Measurements from ENCODE around the gene KBTBD3.
"Not testable (repeated sequence)": the region's sequence is repeated elsewhere in the genome, so short reads cannot be mapped to it uniquely, and the experiment has no call there.

KBTBD3 gene

DNA sequence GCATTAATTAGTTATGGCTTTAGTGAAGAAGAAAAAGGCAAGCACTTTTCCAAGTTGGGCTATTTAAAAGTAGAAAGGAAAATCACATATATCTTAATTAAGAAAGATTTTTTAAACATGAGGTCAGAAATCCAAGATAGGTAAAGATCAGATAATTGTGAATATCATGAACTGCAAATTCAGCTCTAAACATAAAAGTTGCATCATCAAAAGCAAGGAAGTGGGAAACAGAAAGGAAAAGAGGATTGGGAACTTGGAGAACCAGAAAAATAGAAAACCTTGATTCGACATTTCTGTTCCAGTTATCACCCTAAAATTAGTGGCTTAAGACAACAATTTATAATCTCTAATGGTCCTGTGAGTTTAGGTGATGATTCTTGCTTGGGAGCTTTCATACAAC, 17.5 kb downstream of the KBTBD3 start:
- DNase-seq, result no peak

DNA sequence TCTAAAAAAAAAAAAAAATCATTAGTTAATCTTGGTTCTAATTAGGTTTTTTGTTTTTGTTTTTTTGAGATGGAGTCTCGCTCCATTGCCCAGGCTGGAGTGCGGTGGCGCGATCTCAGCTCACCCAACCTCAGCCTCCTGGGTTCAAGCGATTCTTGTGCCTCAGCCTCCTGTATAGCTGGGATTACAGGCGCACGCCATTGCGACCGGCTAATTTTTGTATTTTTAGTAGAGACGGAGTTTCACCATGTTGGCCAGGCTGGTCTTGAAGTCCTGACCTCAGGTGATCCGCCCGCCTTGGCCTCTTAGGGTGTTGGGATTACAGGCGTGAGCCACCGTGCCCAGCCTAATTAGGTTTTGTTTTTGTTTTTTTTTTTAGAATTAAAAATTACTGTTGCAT, 18.8 kb downstream of the KBTBD3 start:
- DNase-seq, result not testable (repeated sequence)

DNA sequence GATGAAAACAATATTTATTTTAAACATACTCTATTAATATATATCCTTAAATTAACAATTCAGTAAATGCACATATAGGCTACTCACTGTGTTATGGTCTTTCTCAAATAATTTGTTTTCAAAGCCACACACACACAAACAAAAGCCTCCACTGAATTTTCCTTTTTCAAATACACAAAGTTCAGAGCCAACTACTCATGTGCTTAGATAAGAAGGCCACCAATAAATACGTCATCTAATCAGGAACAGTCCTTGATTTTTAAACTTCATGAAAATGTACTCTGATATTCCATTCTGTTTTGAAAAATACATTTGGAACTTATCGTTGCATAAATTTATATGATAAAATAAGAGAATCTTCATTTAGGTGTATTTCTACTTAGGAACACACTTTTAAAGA, 26.0 kb downstream of the KBTBD3 start:
- DNase-seq, result no peak

DNA sequence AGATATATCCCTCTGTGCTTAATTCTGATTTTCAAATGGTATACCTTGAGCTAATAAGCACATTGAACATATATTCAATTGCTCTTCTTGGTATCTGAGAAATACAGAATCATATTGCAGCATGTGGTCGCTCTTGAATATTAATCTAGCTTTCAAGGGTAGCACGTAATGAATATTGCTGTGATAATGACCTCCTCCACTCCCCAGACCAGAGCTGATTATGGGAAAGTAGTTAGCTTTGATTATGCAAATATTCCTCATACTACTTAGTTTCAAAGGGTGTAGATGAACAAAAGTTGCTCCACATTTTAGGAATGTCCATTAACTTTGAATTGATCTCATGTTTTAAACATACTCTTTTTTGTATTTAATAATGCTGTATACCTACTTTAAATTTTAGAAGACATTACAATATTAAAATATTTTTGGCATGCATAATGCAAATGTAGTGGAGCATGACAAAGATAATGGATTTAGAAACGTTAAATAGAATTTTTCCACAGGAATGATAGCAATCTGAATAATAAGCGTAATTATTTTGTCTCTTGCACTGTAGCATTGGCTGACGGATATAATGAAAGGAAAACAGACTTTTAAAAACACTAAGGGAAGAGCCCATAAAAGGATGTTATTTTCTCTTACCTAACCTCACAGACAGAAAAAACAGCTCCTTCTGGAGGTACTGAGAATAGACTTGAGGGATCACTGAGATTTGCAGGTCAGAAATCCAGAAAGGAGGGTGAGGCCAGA, 27.2 kb downstream of the KBTBD3 start:
- no peak for DNase-seq

DNA sequence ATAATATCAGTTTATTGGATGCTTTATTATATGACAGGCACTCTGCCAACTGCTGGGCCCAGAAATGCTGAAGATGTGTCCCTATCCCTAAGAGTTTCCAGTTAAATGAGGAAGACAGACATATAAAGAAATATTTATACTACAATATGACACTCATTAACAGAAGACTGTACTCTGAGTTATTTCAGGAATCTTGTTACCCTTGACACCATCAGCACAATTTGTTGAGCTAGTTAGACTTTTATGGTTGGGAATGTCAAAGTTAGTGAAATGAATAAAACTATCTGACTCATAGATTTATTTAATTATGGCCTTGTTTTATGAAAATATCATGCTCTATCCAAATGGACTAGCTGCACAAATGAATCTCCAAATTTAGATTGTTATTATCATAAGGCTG, 29.5 kb downstream of the KBTBD3 start:
- DNase-seq, result no peak

DNA sequence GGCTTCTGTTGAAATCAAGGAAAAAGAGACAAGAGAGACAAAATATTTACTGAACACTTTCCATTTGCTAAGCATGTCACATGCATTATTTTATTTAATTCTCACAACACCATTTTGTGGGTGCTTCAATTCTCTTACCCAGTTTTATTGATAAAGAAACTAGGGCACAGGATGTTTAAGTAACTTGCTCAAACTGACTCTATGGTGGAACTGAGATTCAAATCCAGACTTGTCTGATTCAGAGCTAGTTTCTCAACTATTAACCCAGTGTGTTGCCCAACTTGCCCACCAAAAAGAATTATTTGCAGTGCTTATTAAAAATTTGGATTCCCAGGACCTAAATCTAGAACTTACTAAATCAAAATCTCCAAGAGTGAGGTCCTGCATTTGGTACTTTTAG, 33.6 kb downstream of the KBTBD3 start:
- no peak for DNase-seq

DNA sequence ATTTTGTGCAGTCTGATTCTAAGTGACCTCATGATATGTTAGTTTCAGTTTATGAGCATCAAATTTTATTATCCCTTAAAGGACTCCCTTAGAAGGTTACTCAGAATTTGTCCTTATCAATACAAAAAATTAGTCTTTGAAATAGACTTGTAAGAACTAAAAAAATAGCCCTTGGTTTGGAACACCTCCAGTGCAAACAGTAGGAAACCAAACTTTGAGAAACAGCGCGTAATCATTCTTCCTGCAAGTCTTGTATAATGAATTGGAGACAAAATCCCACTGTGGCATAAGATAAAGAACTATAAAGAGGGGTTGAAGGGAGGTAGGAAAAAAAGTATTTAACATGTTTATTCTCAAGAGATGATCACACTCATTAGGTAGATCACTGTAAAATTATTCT, 44.3 kb downstream of the KBTBD3 start:
- no peak for DNase-seq

DNA sequence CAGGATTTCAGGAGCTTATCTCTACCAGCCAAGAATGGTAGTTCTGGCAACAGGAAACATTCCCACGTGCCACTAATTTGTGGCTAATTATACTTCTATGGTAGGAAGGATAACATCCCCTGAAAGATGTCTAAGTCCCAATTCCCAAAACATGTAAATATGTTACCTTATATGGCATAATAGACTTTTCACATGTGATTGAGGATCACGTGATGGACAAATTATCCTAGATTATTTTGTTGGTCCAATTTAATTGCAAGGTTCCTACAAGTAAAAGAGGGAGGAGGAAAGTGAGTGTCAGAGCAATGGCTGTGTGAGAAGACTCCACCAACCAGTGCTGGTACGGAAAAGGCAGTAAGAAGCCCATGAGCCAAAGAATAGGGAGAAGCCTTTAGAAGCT, 45.2 kb downstream of the KBTBD3 start:
- no peak for DNase-seq

DNA sequence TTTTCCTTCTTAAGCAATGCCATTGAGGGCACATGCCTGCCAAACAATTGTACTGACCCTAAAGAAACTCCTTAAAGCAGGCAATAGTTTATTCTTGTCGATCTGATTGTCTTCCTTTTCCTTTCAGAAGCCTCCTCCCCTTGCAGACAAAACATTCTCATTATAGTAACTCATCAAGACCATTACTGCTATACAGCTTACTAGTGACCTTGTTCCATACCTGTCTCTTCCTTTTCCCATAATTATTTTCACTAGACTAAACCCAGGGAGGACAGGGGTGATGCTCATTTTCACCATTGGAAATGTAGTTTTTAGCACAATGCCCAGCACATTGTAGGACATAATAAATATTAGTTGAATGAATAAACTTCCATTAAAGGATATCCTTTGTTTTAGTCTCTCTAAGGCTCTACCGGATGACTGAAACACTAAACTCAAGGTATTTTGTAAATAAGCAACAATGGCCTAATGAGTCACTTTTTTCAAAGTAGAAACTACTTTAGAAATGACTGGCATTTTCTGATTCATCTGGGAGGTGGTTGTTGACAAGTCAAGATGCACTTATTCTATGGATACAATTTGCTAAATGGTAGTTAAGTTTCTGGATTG, 45.8 kb downstream of the KBTBD3 start:
- DNase-seq, result no peak

DNA sequence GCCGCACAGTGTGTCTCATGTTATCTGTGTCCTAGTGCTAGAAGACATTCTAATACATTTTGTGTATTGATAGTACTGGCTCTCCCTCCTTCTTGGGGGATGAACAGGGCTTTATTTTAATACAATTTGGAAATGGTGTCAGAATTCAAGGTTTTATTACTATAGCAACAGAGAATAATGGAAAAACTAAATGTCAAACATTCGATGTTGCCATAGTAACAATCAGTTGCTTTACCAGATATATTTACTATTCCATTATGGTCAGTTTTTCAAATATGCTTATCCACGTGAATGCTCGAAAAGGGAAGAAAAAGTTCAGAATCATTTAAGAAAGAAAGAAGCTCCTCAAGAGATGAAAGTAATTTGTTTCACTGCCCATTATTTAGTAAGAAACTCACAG, 46.5 kb downstream of the KBTBD3 start:
- DNase-seq, result no peak

DNA sequence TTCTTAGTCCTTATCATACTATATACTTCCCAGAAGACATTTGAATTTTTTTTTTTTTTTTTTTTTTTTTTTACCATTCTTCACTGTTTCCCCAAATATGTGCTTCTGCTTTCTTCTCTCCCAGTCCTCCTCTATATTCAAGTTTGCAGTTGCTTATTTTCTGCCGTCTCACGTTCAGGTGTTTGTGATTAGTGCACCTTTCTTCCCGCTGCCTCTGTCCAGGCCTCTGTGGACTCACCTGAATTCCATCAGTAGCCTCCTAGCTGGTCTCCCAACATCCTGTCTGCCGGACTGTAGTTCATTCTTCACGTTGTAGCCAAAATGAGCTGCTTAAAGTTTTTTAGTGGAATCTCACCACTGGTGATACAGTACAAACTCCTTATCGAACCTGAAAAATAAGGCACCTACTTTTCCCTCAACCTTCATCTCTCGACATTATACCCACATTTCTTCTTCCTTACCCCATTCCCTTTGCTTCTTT, 54.3 kb downstream of the KBTBD3 start:
- DNase-seq, result no peak

DNA sequence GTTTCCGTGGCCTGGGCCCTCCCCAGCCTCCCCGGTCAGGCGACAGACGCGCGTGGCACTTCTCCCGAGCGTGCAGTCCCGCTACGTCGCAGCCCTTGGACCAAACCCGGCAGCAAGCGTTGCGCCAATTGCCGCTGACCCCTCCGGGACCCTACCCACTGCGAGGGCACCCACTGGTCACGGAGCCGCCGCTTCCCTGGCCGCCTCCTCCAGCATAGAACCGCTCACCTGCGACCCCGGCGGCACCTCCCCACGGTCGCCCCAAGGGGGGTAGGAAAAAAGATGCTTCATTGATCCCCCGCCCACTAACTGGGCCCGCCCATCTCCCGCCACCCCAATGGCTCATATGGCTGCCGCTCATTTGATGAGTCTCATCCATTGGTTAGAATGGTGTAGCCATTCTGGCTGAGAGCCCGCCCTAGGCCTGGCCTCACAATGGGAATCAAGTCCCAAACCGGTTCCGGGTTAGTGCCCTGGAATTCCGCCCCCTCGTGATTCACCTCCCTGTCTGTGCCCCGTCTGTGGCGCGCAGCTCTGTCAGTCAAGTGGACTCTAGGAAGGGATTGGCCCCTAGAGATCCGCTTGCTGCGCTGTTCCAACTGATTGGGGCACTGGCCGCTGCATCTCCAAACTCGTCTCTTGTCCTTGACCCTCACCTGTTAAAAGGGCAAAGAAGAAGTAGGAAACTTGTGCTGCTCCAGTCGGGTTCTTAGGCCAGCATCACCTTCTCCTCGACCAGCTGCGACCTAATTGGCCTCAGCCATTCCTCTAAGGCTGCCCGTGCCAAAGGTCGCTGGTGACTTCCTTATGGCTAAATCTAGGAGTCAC, 55.0 kb downstream of the KBTBD3 start, which contains the start of gene MSANTD4:
MSANTD4 (minus strand) TSS at position 274 of the 828 bp plus-strand sequence. CDS start 11,323 bp downstream, outside the sequence.
- DNase-seq, result peak; percentile 97

DNA sequence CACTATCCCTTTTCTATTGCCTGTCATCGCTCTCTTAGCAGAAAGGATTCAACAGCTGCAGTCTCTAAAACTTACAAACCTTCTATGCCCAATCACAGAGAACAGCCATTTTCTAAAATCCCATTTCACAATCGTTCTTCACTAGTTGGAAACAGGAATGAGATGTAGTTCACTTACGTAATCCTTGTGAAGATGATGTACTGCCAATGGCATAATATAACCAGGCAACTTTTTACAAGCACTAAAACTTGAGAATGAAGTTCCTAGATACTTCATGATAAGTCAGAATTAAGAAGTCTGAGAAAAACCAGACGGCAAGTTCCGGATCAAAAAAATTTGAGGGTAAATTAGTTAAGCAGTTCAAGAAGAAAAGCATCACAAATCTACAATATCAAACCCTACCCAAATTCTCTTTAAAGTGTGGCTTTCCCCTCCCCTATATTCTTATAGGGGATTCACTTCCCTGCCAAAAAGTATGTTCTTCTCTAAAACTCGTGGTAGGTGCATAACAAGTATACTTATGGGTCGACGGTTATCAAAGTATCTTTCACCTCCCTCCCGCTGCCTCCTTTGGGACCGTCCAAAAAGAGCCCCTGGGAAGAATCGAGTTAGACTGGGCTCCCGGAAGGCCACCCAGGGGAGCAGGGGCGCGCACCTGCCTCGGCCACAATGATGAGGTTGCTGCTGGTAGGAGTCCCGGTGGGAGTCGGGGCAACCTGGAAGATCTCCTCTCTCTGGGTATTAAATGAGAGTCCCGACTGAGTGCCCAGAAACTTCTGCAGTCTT, 55.8 kb downstream of the KBTBD3 start:
- no peak for DNase-seq

DNA sequence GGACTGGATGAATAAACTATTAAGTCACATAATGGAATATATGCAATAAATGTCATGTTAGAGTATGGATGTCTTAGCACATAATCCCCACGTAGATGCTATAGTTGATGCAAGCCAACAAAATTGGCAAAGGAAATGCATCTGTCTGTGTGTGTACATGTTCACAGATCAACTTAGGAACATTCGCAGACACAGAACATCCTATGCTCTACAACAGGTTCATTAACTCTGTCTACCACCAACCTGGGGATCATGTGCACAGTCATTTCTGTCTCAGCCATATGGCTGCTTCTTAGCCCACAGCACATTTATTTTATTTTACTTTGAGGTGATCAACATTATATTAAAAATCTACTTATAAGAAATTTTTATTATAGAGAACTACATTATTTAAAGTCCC, 60.1 kb downstream of the KBTBD3 start:
- no peak for DNase-seq

DNA sequence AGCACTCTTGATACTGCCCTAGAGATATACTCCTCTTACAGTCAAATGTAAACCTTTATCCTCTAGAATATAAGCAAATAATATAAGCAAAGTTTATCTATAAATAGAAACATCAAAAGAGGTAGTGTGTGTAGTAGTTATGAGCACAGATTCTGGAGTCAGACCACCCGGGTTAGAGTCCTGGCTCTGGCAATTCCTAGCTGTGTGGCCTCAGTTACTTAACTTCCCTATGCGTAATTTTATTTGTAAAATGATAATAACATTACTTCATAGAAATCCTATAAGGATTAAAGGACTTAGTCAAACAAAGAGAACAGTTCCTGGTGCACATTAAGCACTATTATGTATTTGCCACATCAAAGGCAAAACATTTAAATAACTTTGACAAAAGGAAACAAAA, 62.1 kb downstream of the KBTBD3 start:
- DNase-seq, result no peak

DNA sequence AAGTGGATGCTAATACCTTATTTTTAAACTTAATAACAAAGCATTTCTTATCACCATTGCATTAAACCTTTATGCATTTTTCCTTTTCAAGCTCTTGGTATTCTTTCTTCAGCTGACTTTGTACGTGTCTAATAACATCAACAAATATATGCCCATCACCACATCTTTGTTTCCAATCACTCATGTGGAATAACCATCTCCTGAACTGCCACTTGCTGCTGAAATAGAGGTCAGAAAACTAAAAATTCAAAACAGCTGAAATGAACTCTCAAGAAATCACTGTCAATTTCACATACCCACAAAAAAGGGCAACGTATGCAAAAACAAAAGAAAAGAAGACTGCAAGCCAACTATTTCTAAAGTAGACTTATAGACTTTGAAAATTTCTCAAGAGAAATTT, 62.5 kb downstream of the KBTBD3 start:
- no peak for DNase-seq

DNA sequence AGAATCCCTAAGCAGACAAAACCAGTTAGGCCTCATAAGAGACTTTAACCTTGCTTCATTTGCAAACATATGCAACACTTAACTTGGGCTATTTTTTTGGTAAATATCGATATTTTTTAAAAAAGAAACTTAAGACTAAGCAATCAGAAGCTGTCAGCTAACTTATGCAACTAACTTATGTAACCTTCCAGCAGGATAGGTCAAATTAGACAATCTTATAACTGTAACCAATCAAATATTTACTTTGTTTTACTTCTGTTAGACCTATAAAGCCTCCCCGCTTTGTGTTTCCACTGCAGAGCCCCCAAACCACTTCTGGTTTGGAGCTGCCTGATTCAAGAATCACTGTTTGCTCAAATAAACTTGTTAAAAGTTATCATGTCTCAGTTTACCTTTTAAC, 63.1 kb downstream of the KBTBD3 start:
- no peak for DNase-seq

DNA sequence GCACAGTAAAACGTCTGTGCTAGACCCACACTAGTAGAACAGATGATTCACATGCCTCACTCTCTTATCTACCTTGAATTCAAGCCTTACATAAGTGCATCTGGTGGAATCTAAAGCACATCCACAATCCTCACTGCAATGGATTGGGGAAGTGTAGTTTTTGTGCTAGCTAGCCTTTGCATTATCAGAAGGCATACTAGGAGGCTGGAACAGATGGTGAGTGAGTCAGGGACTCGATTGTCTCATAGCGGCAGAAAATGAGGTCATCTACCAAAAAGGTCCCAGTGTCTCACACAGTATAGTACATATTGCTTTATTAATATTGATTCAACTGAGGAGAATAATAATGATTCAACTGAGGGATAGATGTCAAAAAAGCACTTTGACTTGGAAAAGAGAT, 64.4 kb downstream of the KBTBD3 start:
- no peak for DNase-seq

DNA sequence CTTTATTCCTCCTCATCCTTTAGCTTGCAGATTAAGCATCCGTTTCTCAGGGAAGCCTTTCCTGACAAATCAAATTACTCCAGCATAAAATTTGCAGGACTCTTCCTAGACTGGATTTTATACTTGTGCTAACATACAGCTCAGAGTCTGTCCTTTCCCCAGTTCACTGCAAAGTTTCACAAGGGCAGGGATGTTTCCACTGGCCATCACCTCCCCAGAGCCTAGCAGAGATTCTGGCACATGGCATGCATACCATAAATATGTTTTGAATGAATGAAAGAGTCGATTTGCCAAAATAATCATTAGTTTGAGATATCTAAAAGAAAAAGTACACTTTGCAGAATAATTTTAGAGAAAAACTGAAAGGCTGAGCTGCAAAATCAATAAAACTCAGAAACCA, 65.7 kb downstream of the KBTBD3 start:
- no peak for DNase-seq

DNA sequence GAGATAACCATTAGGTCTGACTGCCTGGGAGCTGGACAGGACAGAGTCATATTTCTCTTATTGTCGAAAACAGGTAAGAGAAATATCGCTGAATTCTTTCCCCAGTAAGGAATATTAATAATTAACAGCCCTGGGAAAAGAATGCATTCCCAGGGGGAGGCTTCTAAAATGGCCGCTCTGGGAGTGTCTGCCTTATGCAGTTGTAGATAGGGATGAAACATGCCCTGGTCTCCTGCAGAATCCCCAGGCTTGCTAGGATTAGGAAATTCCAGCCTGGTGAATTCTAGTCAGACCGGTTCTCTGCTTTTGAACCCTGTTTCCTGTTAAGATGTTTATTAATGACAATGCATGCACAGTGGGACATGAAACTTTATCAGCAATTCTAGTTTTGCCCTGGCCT, 74.1 kb downstream of the KBTBD3 start:
- DNase-seq, result not testable (repeated sequence)

DNA sequence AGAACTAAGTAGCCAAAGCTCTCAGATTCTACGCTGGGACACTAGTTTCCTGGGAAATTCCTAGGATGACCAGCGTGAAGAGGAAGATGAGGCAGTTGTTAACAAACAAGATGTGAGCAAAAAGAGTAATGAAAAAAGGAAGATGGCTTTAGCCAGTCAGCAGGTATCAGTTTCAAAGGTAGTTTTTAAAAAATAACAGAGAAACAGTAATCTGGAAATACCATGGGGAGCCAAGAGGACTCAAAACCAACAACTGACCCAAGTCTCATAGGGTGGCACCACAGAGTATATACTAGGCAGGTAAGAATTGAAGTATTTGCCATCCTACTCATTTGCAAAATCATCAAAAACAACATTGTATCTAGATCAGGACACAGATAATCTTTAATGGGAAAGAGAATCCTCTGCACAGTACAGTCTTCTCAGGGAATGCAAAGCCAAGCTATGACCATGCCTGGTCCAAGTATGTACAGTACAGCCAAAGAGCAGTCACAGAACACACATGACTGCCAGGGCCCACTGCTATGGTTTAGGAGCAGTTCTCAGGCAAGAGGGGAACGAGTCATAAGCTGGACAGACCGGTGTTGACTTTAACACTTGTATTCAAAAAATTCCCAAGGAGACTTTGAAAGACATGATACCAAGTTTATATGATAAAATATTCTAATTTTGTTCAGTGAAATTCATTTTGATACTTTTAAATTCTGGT, 75.7 kb downstream of the KBTBD3 start:
- no peak for DNase-seq
